Measurements from ENCODE around the gene EN1. TPM values are rescaled to one million over a fixed set of nuclear protein-coding genes. Genes with fewer than 3 reads are reported as not detected.

The EN1 gene
- total RNA-seq, 2 donors from 2014 or later, result not detected

DNA sequence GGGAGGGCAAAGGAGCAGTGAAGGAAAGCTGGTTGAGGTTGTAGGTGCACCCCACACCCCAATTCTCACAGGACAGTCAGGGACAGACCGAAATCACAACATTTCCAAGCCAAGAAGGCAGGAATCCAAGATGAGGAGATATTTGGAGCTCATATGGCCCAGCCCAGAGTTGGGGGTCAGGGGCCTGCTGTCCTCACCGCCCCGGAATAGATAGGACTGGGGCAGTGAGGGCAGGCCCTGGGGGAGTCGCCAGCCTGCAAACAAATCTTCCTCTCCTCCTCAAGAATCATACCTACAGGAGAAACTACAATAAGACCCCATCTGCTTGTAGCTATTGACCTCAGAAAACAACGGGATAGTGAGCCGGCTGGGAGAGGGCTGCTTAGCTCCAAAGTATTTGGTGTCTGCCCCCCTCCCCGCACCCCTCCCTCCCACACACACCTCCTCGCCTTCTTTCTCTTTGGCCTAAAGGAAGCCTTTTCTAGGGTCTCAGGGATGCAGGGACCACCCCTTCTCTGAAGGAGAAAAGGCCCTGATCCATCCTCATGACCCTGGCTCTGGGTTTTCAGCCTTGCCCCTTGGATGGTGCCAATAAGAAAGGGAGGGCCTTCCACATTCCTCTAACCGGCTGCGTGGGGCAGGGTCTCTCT is 3.8 kb downstream of the EN1 start:
- H3K27me3 Mint-ChIP-seq, result peaks cover 78% of the 10 kb centered on the region
- no peak for DNase-seq
- peaks cover 24% of the 10 kb centered on the region for H3K4me1 Mint-ChIP-seq
- H3K4me3 Mint-ChIP-seq, result peak overlapping the region; percentile 92
- H3K9me3 ChIP-seq (ENCODE audit: control insufficient read depth, low read length, poor library complexity, severe bottlenecking), result no peaks in the 10 kb centered on the region
- no peaks in the 10 kb centered on the region for H3K36me3 Mint-ChIP-seq (ENCODE audit: low read depth)
- ATAC-seq, result no peak
- H3K27ac Mint-ChIP-seq, result peak overlapping the region; percentile 16

DNA sequence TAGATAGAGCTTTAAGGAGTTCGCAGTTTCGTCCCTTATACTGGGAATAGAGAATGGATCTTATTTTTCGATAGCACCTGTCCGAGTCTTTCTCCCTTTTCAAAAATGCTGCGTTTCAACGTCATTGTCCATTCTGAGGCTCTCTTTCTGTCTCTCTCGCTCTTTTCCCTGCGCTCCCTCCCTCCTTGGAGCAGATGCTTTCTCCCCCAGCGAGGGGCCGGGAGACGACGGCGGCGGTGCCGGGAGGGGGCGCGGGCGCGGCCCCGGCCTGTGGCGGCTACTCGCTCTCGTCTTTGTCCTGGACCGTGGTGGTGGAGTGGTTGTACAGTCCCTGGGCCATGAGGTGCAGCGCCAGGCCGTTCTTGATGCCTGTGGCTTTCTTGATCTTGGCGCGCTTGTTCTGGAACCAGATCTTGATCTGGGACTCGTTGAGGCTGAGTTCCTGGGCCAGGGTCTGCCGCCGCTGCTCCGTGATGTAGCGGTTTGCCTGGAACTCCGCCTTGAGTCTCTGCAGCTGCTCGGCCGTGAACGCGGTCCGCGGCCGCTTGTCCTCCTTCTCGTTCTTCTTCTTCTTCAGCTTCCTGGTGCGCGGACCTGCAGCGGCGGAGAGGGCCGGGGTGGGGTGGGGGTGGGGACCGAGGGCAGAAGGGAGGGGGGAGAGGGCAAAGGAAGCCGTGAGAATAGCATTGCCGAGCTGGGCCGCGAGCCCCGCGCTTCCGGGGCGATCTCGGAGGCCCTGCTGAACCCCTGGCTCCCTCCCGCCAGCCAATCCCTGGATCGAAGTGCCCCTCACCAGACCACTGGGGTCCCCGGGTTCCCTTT is 4.6 kb downstream of the EN1 start:
- Mint-ChIP-seq H3K4me1 (peaks cover 24% of the 10 kb centered on the region), H3K36me3 (ENCODE audit: low read depth) (no peaks in the 10 kb centered on the region), H3K4me3 (peak overlapping the region; percentile 92), H3K27me3 (peaks cover 79% of the 10 kb centered on the region), H3K27ac (no peak overlapping the region)
- H3K9me3 ChIP-seq (ENCODE audit: control insufficient read depth, low read length, poor library complexity, severe bottlenecking), result no peaks in the 10 kb centered on the region
- ATAC-seq, result no peak
- no peak for DNase-seq

DNA sequence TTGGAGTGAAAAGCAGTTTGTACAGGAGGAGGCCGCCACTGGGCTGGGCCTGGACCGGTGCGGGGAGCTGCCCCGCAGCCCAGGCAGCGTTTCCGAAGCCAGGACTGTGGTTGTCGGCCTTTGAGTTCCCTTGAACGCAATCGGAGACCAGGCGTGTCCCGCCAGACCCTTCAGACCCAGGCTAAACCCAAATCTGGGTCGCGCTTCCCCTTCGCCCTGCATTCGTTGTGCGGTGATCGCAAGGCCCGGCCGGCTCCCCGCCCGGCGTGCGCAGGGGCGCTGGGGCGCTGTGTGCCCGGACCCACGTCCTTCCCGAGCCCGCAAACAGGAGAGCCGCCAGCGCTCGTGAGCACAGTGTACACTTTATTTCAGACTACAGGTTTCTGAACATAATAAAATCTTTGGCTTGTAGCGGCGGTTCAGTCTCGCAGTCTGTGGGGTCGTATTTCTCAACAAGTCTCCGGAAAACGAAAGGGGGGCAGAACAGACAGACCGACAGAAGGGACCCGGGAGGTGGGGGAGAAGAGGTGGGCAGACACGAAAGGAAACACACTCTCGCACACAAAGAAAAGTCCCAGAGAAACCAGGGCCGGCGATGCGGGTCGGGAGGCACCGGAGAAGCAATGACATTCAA is 5.5 kb downstream of the EN1 start:
- Mint-ChIP-seq H3K36me3 (ENCODE audit: low read depth) (no peaks in the 10 kb centered on the region), H3K4me1 (peaks cover 24% of the 10 kb centered on the region), H3K27me3 (peaks cover 88% of the 10 kb centered on the region), H3K4me3 (peak overlapping the region; percentile 92), H3K27ac (no peak overlapping the region)
- DNase-seq (no peak), ATAC-seq (no peak)
- H3K9me3 ChIP-seq (ENCODE audit: control insufficient read depth, low read length, poor library complexity, severe bottlenecking), result no peaks in the 10 kb centered on the region

DNA sequence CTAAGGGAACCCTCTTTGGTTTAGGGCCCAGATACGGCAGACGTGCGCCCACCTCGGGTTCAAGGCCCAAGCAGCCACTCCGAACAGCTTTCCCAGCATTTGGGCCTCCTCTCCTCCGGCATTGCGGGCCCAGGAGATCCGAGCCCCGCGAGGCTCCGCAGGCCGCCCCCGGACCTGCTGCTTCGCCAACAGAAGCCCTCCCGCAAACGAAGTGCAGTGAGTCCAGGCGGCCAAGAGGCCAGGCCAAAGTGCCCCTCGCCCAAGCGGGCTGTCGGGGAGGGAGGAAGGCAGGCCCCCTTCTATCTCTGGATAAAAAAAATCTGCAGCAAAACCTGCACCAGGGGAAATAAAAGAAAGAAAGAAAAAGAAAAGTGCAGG is 6.0 kb downstream of the EN1 start:
- peak overlapping the region; percentile 78 for H3K4me3 Mint-ChIP-seq
- no peak overlapping the region for H3K27ac Mint-ChIP-seq
- H3K36me3 Mint-ChIP-seq (ENCODE audit: low read depth), result no peaks in the 10 kb centered on the region
- no peaks in the 10 kb centered on the region for H3K9me3 ChIP-seq (ENCODE audit: control insufficient read depth, low read length, poor library complexity, severe bottlenecking)
- DNase-seq (no peak), ATAC-seq (no peak)
- H3K27me3 Mint-ChIP-seq, result peaks cover 93% of the 10 kb centered on the region
- H3K4me1 Mint-ChIP-seq, result peaks cover 25% of the 10 kb centered on the region

DNA sequence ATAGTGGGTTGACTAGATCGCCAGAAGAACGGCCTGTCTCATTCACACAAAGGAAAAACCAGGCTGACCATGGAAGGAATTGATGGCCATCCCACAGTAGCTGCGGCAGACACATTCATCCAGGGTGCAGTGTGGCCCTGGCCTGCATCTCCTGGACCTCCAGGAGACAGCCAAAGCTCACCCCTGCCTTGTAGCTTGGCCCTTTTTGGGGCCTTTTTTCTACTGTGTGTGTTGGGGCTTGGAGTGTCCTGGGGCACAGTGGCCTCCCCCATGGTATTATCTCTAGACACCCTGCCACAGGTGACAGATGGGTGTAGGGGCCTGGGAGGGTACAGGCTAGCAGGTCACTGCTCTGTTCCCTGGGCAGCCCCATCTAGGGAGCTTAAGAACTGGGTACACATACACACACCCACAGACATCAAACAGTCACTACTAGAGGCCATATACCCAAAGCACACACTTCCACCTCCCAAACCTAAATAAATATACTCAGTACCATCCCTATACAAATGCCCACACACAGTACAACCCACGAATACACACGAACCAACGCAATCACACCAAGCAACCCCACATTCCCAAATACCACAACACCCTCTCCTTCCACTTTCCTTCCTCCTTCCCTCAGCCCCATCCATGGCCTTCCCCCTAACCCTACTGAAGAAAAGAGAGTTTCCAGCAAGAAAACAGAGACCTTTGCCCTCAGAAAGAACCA is 8.6 kb downstream of the EN1 start:
- Mint-ChIP-seq H3K4me1 (peaks cover 22% of the 10 kb centered on the region), H3K27ac (no peak overlapping the region), H3K4me3 (no peak overlapping the region), H3K36me3 (ENCODE audit: low read depth) (no peaks in the 10 kb centered on the region), H3K27me3 (peaks cover 88% of the 10 kb centered on the region)
- H3K9me3 ChIP-seq (ENCODE audit: control insufficient read depth, low read length, poor library complexity, severe bottlenecking), result no peaks in the 10 kb centered on the region
- DNase-seq (no peak), ATAC-seq (no peak)

DNA sequence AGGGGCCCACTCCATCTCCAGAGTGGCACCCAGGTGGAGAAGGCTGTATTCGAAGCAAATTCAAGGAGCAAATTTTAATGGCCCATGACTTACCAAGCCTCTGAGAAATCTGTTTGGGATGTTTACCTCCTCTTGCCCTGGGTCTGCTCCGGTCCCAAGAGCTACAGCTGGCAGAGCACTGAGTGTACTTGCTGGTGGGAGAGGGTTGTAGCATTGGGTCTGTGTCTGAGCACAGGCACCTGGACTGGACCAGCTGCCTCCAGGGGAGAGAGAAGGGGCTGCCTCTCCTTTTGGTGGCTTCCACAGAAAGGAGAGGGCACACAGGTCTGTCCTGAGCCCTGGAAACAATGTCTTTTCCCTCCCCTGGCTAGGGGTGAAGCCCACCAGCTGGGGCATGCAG is 9.8 kb downstream of the EN1 start:
- Mint-ChIP-seq H3K36me3 (ENCODE audit: low read depth) (no peaks in the 10 kb centered on the region), H3K27ac (no peak overlapping the region), H3K4me3 (no peak overlapping the region), H3K4me1 (peaks cover 18% of the 10 kb centered on the region), H3K27me3 (peaks cover 89% of the 10 kb centered on the region)
- DNase-seq, result no peak
- no peak for ATAC-seq
- H3K9me3 ChIP-seq (ENCODE audit: control insufficient read depth, low read length, poor library complexity, severe bottlenecking), result no peaks in the 10 kb centered on the region

DNA sequence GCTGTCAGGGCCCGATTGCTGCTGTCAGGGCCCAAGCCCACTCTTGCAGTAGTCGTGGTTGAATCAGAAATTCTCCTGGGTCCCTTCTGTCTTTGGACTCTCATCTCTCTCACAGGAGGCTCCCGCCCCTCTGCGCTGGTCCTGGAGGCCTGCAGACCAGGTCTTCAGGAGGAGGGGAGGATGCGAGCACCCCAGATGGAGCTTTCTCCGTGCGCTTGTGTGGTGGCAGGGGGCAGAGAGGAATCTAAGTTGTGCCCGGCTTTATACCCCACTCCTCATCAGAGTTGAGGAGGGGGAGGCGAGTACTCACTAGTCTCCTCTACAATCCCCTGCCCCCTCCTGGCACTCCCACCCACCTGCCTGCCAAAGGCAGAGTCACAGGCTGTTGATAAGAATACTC is 10.4 kb downstream of the EN1 start:
- no peak overlapping the region for H3K27ac Mint-ChIP-seq

DNA sequence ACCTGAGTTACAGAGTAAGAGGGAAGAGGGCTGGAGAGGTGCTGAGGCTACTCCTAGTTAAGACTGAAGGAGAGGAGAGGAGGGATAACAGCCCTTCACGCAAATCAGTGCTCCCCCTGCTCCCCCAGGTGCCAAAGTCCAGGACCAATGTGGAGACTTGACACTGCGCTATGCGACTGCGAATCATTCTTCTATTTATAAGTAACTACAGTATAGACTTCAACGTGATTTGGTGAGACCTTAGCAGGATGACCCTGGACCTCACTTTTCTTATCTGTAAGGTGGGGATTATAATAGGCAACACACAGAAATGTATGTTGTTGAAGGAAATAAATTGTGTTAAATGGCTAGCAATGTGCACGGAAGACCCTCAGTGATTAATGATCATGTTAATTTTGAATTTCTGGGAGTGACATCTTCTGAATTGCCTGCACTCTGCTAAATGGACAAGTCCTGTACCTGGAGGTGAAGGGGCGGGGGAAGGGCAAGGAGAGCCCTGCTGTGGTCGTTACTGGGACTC is 11.0 kb downstream of the EN1 start:
- ATAC-seq, result no peak
- no peak for DNase-seq
- peak overlapping the region; percentile 87 for H3K4me3 Mint-ChIP-seq
- H3K27me3 Mint-ChIP-seq, result peaks cover 91% of the 10 kb centered on the region
- no peaks in the 10 kb centered on the region for H3K36me3 Mint-ChIP-seq (ENCODE audit: low read depth)
- H3K9me3 ChIP-seq (ENCODE audit: control insufficient read depth, low read length, poor library complexity, severe bottlenecking), result no peaks in the 10 kb centered on the region
- H3K4me1 Mint-ChIP-seq, result peaks cover 12% of the 10 kb centered on the region
- no peak overlapping the region for H3K27ac Mint-ChIP-seq

More for the DNA sequence above, 10.4 kb downstream of the EN1 start:
- Mint-ChIP-seq H3K36me3 (ENCODE audit: low read depth) (no peaks in the 10 kb centered on the region), H3K4me1 (peaks cover 16% of the 10 kb centered on the region), H3K4me3 (peak overlapping the region; percentile 12), H3K27me3 (peaks cover 92% of the 10 kb centered on the region)
- DNase-seq (no peak), ATAC-seq (no peak)
- H3K9me3 ChIP-seq (ENCODE audit: control insufficient read depth, low read length, poor library complexity, severe bottlenecking), result no peaks in the 10 kb centered on the region

DNA sequence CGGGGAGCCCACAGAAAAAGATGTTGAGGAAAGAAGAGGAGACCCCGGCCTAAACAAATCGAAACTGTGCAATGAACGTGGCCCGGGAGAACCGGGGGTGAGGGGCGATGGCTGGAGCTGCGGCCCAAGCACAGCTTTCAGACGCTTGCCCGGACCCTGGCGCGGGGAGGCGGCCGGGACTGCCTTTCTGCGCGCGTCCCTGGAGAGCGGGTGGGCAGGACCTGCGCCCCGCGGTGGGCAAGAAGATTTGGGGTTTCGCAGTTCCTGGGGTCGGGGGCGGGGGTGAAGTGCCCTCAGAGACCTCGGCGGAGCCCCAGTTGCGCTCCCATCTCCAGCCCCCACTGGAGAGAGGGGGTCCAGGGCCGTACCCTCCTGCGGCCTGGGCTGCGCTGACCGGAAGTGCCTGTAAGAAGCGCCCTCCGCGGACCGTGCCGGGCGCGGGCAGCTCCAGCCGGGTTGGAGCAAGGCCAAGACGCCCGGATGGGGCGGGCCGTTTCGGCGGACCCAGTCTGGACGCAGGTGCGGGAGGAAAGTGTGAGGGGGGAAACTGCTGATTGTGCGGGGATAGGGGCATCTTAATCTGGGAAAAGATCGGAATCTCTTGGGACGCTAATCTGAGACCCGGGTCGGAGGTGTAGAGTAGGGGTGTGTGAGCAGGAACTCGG is 11.6 kb downstream of the EN1 start:
- ATAC-seq (no peak), DNase-seq (no peak)
- H3K36me3 Mint-ChIP-seq (ENCODE audit: low read depth), result no peaks in the 10 kb centered on the region
- H3K4me1 Mint-ChIP-seq, result peaks cover 9% of the 10 kb centered on the region
- no peaks in the 10 kb centered on the region for H3K9me3 ChIP-seq (ENCODE audit: control insufficient read depth, low read length, poor library complexity, severe bottlenecking)
- no peak overlapping the region for H3K27ac Mint-ChIP-seq
- peak overlapping the region; percentile 87 for H3K4me3 Mint-ChIP-seq
- H3K27me3 Mint-ChIP-seq, result peaks cover 89% of the 10 kb centered on the region

DNA sequence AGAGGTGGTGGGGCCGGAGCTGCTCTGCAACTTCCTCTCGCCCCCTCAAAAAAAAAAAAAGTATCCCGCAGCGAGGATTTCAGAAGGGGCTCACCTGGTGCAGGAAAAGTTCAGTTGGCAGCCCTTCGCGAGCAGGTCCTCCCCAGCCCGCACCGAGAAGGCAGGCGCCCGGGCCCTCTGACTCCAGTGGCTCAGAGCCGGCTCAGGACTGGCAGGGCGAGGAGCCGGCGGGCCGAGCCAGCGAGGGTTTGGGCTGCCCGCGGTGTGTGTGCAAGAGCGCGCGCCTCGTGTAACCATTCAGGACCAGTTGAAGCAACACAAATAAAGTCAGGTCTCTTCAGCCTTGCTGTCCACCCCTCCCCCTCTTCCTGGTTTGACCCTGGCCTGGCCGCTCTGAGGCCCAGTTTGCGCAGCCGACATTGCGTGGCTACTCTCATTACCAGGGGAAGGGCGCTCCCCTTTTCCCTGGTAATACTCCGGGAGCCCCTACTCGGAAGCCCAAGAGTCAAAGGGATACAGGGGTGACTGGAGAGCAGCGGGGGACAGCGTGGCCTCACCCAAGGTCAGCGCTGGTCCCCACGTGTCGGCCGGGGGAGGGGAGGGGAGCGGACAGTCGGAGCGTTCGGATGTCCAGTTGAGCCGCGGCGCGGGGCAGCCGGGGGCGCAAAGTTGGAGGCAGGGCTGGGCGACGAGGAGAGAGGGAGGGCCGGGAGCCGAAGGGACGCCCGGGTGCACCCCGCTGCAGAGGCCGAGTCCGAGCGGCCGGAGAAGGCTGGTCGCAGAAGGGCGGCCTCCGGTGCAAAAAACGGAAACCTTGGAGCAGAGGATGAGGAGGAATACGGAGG is 12.3 kb downstream of the EN1 start:
- Mint-ChIP-seq H3K27me3 (peaks cover 89% of the 10 kb centered on the region), H3K4me1 (peaks cover 5% of the 10 kb centered on the region), H3K4me3 (peak overlapping the region; percentile 75), H3K36me3 (ENCODE audit: low read depth) (no peaks in the 10 kb centered on the region), H3K27ac (no peak overlapping the region)
- H3K9me3 ChIP-seq (ENCODE audit: control insufficient read depth, low read length, poor library complexity, severe bottlenecking), result no peaks in the 10 kb centered on the region
- ATAC-seq (no peak), DNase-seq (no peak)

DNA sequence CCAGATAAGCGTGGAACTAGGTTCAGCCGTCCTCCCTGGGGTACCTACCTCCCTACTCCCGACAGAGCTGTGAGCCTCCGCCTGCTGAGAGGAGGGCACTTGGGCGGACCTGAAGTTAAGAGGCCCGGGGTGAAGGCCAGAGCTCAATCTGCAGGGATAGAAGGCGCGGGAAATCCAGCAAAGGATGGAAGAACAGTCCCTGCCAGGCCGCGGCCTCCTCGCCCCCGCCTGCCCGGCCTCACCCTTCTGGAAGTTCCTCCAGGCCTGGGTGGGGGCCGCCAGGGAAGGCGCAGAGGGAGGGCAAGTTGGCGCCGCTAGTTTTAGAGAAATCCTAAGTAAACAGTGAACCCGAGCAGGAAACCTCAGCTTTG is 13.0 kb downstream of the EN1 start:
- H3K27me3 Mint-ChIP-seq, result peaks cover 89% of the 10 kb centered on the region
- peaks cover 5% of the 10 kb centered on the region for H3K4me1 Mint-ChIP-seq
- no peaks in the 10 kb centered on the region for H3K36me3 Mint-ChIP-seq (ENCODE audit: low read depth)
- no peak for DNase-seq
- peak overlapping the region; percentile 75 for H3K4me3 Mint-ChIP-seq
- H3K9me3 ChIP-seq (ENCODE audit: control insufficient read depth, low read length, poor library complexity, severe bottlenecking), result no peaks in the 10 kb centered on the region
- no peak for ATAC-seq
- no peak overlapping the region for H3K27ac Mint-ChIP-seq
